Endothelial cell of umbilical vein (primary cell): Measurements from ENCODE around the gene RIPK3. TPM values are rescaled to one million over a fixed set of nuclear protein-coding genes. Genes with fewer than 3 reads are reported as not detected.

Experiments
- BruUV-seq: library from RNA; stranded (reverse); fragments of 400-500 nt; replicated peaks from 2 replicates; lab custom pipeline; 2021; lab: Mats Ljungman, UMichigan
- CTCF ChIA-PET: fragments of 300-600, 350-600 bp; sonication (Branson Sonifier 250); formaldehyde crosslinking; loops from one replicate; lab custom pipeline; 2021; ENCODE audit warnings: antibody characterized with exemption, inconsistent platforms; lab: Charles Lee
- POLR2A ChIA-PET: fragments of 300-600, 350-600 bp; sonication (Branson Sonifier 250); formaldehyde crosslinking; loops from one replicate; lab custom pipeline; 2021; ENCODE audit warnings: antibody characterized with exemption, inconsistent platforms; lab: Charles Lee
- DNase-seq: peaks from one replicate; pipeline ENCODE4 v3.0.0-alpha.2; 2011; ENCODE audit warnings: low read depth, low spot score
- FAIRE-seq: peaks from 2 replicates; lab custom pipeline; 2011; peaks lifted over from hg19 to GRCh38; lab: Jason Lieb, UNC
- H2AFZ ChIP-seq: 2 replicates; pipeline ENCODE4 v1.6.0; 2012; ENCODE audit warnings: low read depth, low read length, control low read depth, inconsistent platforms
- H3K27ac ChIP-seq: 2 replicates; pipeline ENCODE4 v1.5.1; 2011; ENCODE audit warnings: low read depth, mild to moderate bottlenecking, control low read depth, low read length, moderate library complexity; ENCODE audit not compliant: insufficient read depth
- H3K27me3 ChIP-seq, 2 experiments: 2 replicates each; pipeline versions ENCODE4 v1.6.0 to v1.6.1; 2011; ENCODE audit warnings: low read length in 2 of 2, mixed read lengths in 1 of 2; ENCODE audit not compliant: control insufficient read depth in 2 of 2, insufficient read depth in 2 of 2
- H3K36me3 ChIP-seq, 2 experiments: 2 replicates in 1 of 2; 3 replicates in 1 of 2; pipeline ENCODE4 v1.5.1; 2011; ENCODE audit warnings: low read length in 2 of 2, mild to moderate bottlenecking in 1 of 2, moderate library complexity in 1 of 2; ENCODE audit not compliant: control insufficient read depth in 2 of 2, insufficient read depth in 2 of 2; ENCODE audit errors: extremely low read depth in 1 of 2
- H3K4me1 ChIP-seq: 3 replicates; pipeline ENCODE4 v1.5.1; 2011; ENCODE audit warnings: mild to moderate bottlenecking, low read length; ENCODE audit not compliant: control insufficient read depth, insufficient read depth; ENCODE audit errors: extremely low read depth
- H3K4me2 ChIP-seq: 2 replicates; pipeline ENCODE4 v1.6.1; 2011; ENCODE audit warnings: low read length, control low read depth, mixed read lengths; ENCODE audit not compliant: insufficient read depth
- H3K4me3 ChIP-seq, 3 experiments: fragments of 200-600 bp in 1 of 3; sonication (generic), shearing (Covaris generic) in 1 of 3; replicated peaks in 1 of 3; 2 replicates each; pipeline ENCODE4 v1.5.1; 2011 to 2016; ENCODE audit warnings: control low read depth in 3 of 3, low read length in 3 of 3, mild to moderate bottlenecking in 2 of 3, inconsistent platforms in 1 of 3, low read depth in 1 of 3, moderate library complexity in 1 of 3; ENCODE audit not compliant: insufficient read depth in 1 of 3
- H3K79me2 ChIP-seq: 2 replicates; pipeline ENCODE4 v1.6.0; 2012; ENCODE audit warnings: low read length, inconsistent platforms; ENCODE audit not compliant: control insufficient read depth, insufficient read depth
- H3K9ac ChIP-seq: replicated peaks from 2 replicates; pipeline ENCODE3; 2011; ENCODE audit warnings: low read length, control low read depth; ENCODE audit not compliant: insufficient read depth; ENCODE audit errors: extremely low read depth
- H3K9me1 ChIP-seq: replicated peaks from 3 replicates; pipeline ENCODE4 v1.6.0; 2011; ENCODE audit warnings: mild to moderate bottlenecking, low read length; ENCODE audit not compliant: control insufficient read depth, insufficient read depth; ENCODE audit errors: extremely low read depth
- H3K9me3 ChIP-seq: replicated peaks from 2 replicates; pipeline ENCODE4 v1.5.1; 2012; ENCODE audit warnings: low read length, inconsistent platforms; ENCODE audit not compliant: control insufficient read depth, insufficient read depth
- H4K20me1 ChIP-seq: replicated peaks from 2 replicates; pipeline ENCODE3; 2011; ENCODE audit warnings: mild to moderate bottlenecking, low read length; ENCODE audit not compliant: control insufficient read depth, insufficient read depth; ENCODE audit errors: extremely low read depth
- EZH2 ChIP-seq: IDR thresholded peaks from 2 replicates; pipeline ENCODE4 v1.6.1; 2012; ENCODE audit warnings: borderline replicate concordance, low read depth, mild to moderate bottlenecking, moderate library complexity, low read length, inconsistent platforms; ENCODE audit not compliant: severe bottlenecking
- MAX ChIP-seq: IDR thresholded peaks from 2 replicates; pipeline ENCODE4 v1.6.1; 2011; ENCODE audit not compliant: insufficient read depth, insufficient read length
- dilution Hi-C: fragments of 300-500 bp; cut with MboI; formaldehyde crosslinking; loops from one replicate; pipeline ENCODE4 v1.15.0; 2019; ENCODE audit warnings: low sequenced_read_pairs; ENCODE audit not compliant: extremely low pct_ligation_motif_present
- intact Hi-C: fragments of 100-400 bp; cut with micrococcal nuclease; formaldehyde crosslinking; loops from one replicate; pipeline ENCODE4 v1.10.0; 2022
- polyA plus RNA-seq, 4 experiments: library from polyadenylated mRNA; depleted of rRNA in 3 of 4; stranded (reverse) in 3 of 4; unstranded in 1 of 4; fragments of >200 nt; gene quantifications; 2 replicates each; pipeline versions ENCODE4 v1.2.1 to v1.2.3, GENCODE V29; 2011 to 2012; ENCODE audit warnings: missing spikeins in 1 of 4
- total RNA-seq: library from RNA; stranded (reverse); gene quantifications from 2 replicates; pipeline ENCODE4 v1.2.3, GENCODE V29; 2021
- TF ChIP-seq, protein P1 (sequence below), 2 donors: IDR thresholded peaks; 1 replicate in 1 of 2; 2 replicates in 1 of 2; pipeline ENCODE4 v1.5.1; 2011; ENCODE audit warnings: low read length in 2 of 2, mild to moderate bottlenecking in 2 of 2, moderate library complexity in 2 of 2, control low read depth in 1 of 2, inconsistent platforms in 1 of 2, low read depth in 1 of 2; ENCODE audit not compliant: insufficient read depth in 1 of 2; ENCODE audit errors: extremely low read depth in 1 of 2

The RIPK3 gene
- total and polyA plus RNA-seq, 2 donors (not counting 3 experiments of a cell fraction or from before 2014, with no cell fraction given), result 3.1 to 5.1 TPM

DNA sequence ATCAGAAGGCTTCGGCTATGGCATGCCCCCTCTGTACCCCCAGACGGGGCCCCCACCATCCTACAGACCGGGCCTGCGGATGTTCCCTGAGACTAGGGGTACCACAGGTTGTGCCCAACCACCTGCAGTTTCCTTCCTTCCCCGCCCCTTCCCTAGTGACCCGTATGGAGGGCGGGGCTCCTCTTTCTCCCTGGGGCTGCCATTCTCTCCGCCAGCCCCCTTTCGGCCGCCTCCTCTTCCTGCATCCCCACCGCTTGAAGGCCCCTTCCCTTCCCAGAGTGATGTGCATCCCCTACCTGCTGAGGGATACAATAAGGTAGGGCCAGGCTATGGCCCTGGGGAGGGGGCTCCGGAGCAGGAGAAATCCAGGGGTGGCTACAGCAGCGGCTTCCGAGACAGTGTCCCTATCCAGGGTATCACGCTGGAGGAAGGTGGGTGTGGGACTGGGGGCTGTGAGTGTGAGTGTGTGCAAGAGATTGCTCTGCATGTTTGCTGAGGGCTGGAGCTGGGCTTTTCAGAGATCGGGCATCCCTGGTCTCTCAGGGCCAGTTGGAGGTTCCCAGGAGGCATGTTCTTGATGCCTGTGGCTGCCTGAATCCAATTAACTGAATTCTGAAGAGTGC lies 36.8 kb upstream of the RIPK3 start:
- H3K36me3 ChIP-seq, result peaks cover 14 to 56% of the 10 kb centered on the region in 2 experiments
- H3K27ac ChIP-seq, result no peak overlapping the region
- TSS peak; percentile 11 for BruUV-seq
- H3K9ac ChIP-seq, result no peak overlapping the region
- no peaks in the 10 kb centered on the region for H3K27me3 ChIP-seq
- no peaks in the 10 kb centered on the region for H3K4me1 ChIP-seq
- ChIA-PET CTCF (interaction anchor here (1.1 to 1.8 kb wide), 3 partner anchors 11 to 55 kb away, joined by 3 to 8 read pairs (median 6); no protein-coding TSS in a partner anchor), POLR2A (no interaction called here)
- TF ChIP-seq, protein P1, sequence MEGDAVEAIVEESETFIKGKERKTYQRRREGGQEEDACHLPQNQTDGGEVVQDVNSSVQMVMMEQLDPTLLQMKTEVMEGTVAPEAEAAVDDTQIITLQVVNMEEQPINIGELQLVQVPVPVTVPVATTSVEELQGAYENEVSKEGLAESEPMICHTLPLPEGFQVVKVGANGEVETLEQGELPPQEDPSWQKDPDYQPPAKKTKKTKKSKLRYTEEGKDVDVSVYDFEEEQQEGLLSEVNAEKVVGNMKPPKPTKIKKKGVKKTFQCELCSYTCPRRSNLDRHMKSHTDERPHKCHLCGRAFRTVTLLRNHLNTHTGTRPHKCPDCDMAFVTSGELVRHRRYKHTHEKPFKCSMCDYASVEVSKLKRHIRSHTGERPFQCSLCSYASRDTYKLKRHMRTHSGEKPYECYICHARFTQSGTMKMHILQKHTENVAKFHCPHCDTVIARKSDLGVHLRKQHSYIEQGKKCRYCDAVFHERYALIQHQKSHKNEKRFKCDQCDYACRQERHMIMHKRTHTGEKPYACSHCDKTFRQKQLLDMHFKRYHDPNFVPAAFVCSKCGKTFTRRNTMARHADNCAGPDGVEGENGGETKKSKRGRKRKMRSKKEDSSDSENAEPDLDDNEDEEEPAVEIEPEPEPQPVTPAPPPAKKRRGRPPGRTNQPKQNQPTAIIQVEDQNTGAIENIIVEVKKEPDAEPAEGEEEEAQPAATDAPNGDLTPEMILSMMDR (IDR thresholded peaks at IDR 0.05; ENCODE audit: extremely low read depth in 1 of 2, insufficient read depth in 1 of 2, low read depth in 1 of 2, low read length in 2 of 2), result no peak
- TF ChIP-seq EZH2 (no peak), MAX (no peak)
- H2AFZ ChIP-seq, result no peak overlapping the region
- H3K4me3 ChIP-seq, result no peak overlapping the region
- no peak for DNase-seq
- H4K20me1 ChIP-seq, result no peaks in the 10 kb centered on the region
- H3K79me2 ChIP-seq, result no peaks in the 10 kb centered on the region
- dilution Hi-C loops (no loop called here), intact Hi-C loops (no loop called here)
- no peaks in the 10 kb centered on the region for H3K9me1 ChIP-seq
- no peaks in the 10 kb centered on the region for H3K9me3 ChIP-seq
- no peak for FAIRE-seq
- H3K4me2 ChIP-seq, result no peak overlapping the region
